GM19099 (cell line): ENCODE data around the gene ADAMTS2.

Experiments
- POLR2A ChIP-seq: IDR thresholded peaks from 3 replicates; pipeline ENCODE4 v1.6.1; 2011; ENCODE audit warnings: low read depth; ENCODE audit not compliant: insufficient read length; ENCODE audit errors: extremely low read depth

The ADAMTS2 gene

GRCh38 chr5:179316111-179316551 lies 29.1 kb downstream of the ADAMTS2 start:
- no peak for TF ChIP-seq POLR2A

GRCh38 chr5:179315356-179315890 lies 29.8 kb downstream of the ADAMTS2 start:
- TF ChIP-seq POLR2A, result no peak

DNA sequence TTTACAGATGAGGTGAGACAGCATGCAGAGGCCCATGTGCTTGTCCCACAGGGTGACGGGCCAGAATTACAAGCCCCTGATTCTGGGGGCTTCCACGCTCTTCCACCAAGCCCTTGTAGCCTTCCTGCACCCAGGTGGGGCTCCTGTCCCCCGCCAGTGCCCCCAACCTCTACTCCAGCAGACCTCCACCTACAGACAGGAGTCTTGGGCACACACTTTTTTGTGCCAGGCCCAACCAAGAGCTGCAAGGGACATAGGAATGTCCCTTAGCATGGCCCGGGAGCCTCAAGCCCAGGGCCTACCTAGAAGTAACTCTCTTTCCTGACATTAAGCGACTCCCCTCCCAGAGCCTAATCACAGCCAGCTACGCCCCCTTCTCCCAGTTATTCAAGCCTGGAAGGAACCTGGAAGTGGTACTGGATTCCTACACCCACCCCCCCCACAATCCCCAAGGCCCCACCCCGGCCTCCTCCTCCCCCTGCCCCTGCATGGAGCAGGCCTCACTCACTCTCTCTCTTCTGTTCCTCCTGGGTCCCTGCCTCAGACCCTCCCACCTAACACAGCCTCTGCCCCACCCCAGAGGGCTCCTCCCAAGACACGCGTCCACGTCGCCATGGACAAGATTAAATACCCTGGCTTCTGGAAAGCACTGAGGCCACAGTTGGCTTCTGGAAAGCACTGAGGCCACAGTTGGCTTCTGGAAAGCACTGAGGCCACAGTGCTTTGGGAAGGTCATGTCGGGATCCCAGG lies 30.5 kb downstream of the ADAMTS2 start:
- TF ChIP-seq POLR2A, result no peak

DNA sequence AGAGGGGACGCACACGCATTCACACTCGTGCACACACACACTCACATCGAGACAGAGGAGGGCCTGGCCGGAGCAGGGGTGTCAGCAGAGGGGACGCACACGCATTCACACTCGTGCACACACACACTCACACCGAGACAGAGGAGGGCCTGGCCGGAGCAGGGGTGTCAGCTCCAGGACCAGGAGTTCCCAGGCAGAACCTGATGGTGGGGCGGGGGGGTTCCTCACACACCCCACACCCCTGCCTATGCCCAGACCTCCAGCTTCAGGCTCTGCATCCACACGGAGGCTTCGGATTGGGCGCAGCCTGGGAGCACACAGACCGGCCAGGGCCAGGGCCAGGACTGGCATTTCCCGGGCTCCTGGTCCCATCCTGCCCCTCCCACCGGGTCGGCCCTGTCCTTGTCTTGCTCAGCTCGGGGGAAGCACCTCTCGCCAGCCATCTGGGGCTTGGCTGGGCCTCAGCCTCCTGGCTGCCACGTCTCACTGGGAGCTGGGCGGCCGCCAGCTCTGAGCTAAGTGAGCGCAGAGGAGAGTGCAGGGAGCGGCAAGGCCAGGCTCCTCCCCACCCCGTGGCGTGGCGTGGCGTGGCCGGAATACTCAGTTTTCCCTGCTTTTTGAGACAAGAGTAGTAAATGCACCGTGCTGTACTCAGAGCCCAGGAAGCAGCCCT lies 31.3 kb downstream of the ADAMTS2 start:
- no peak for TF ChIP-seq POLR2A

DNA sequence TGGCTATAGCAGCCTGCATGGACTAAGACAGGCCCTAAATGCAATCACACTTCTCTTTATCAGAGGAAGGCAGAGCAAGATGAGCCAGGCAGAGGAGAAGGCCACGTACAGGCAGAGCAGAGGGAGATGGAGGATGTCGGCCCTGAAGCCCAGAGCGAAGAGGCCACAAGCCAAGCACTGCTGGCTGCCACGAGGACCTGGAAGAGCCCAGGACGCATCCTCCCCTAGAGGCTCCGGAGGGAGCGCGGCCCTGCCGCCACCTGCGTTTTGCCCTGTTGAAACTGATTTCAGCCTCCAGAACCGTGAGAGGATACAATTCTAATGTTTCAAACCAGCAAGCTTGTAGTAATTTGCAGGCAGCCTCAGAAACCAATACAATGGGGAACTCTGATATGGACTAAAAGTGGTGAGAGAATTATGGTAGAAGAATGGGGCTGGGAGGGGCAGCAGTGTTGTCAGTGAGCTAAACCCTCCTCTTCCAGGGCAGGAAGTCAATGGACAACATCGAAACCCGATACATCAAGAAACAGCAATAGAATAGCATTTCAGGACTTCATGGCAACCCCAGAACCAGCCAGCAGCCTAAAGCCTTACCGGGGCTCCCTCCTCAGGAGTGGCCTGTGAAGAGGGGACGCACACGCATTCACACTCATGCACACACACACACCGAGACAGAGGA lies 32.6 kb downstream of the ADAMTS2 start:
- TF ChIP-seq POLR2A, result no peak

DNA sequence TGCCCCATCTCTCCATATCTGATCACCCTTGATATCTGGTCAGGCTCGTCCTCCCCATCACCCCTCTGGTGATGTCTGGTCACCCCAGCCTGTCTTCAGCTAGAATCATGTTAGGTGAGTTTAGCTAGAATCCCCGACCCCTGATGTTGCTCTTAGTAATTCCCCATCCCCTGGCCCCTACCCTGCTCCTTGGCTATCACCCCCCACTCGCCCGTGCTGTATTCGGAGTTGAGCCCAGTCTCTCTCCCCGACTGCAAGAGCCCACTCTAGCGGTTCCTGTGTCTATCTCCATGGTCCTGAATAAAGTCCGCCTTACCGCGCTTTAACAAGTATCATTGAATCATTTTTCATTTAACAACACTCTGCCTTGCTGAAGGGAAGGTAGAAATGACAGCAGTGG lies 33.7 kb downstream of the ADAMTS2 start:
- TF ChIP-seq POLR2A, result no peak

DNA sequence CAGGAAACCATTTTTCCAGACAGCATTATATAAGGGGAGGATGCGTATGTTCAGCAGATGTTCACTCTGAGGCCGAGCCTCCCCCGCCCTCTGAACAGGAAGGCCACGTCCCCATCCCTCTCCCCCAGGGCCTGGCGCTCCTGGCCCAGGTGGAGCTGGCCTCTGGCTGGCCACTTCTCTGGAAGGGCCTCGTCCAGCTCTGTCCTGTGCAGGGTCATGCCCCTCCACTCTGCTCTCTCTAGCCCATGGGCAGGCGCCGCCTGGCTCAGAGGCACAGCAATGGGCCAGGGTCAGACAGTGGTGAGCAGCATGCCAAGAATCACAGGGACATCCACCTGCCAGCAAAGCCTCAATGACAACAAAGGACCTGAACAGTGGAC lies 34.2 kb downstream of the ADAMTS2 start:
- TF ChIP-seq POLR2A, result no peak

GRCh38 chr5:179310439-179311090 lies 34.7 kb downstream of the ADAMTS2 start:
- TF ChIP-seq POLR2A, result no peak

- TF ChIP-seq POLR2A, result no peak
These were observed 35.4 kb downstream of the ADAMTS2 start for GRCh38 chr5:179309751-179310320.

- TF ChIP-seq POLR2A, result no peak
These were observed 35.9 kb downstream of the ADAMTS2 start for GRCh38 chr5:179309383-179309670.

DNA sequence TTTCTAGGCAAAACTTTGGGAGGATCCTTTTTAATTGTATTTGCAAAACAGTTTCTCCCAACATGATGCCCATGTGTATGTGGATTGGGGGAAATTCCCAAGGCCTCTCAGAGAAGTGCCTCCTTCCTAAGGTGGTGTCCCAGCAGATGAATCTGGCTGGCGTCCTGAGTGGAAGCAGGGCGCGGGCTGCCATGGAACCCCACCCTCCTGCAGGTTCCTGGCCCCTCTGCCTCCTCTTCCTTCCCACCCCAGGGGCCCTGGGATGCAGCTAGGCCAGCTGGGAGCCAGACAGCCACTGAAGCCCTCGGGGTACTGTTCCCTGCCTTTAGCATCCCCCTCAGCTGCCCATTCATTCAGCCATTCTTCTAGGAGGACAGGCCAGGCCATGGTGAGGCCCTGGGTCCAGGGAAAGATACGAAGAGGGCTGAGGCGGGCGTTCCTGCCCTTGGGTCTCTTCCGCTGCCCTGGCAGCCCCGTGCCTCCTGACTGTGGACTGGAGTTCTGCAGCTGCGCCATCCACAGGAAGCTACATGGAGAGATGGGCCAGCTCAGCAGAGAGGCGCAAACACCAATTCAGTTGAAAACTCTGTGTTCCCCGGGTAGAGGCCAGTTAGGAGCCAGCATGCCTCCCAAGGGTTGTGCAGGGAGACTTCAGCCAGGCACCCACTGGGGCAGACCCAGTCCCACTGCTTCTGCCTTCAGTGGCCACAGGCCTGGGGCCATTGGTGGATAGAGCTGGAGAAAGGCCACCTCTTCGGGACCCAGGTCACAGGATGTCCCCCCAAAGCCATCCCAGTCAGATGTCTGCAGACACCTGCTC lies 36.5 kb downstream of the ADAMTS2 start:
- no peak for TF ChIP-seq POLR2A

DNA sequence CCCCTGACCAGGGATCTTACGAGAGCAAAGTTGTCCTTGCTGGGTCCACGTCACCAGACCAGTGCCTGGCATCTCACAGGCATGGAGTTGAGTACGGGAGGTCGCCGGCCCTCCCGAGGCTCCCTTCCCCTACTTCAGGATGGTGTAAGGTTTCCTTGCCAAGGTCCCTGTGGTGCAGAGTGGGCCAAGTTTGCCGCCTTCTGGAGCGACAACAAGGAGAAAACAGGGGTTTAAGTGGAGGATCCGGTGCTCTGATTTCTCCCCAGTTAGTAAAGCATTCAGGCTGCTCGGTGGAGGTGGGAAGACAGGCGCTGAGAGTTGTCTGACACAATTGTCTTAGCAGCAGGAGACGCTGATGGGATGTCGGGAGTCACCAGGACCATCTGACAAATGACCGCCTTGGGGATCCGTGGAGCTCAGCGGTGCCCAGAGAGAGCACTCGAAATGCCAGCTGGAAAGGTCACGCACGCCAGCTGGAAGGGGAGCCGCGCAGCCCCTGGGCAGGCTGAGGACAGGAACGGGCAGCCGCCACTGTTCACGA lies 37.3 kb downstream of the ADAMTS2 start:
- no peak for TF ChIP-seq POLR2A

DNA sequence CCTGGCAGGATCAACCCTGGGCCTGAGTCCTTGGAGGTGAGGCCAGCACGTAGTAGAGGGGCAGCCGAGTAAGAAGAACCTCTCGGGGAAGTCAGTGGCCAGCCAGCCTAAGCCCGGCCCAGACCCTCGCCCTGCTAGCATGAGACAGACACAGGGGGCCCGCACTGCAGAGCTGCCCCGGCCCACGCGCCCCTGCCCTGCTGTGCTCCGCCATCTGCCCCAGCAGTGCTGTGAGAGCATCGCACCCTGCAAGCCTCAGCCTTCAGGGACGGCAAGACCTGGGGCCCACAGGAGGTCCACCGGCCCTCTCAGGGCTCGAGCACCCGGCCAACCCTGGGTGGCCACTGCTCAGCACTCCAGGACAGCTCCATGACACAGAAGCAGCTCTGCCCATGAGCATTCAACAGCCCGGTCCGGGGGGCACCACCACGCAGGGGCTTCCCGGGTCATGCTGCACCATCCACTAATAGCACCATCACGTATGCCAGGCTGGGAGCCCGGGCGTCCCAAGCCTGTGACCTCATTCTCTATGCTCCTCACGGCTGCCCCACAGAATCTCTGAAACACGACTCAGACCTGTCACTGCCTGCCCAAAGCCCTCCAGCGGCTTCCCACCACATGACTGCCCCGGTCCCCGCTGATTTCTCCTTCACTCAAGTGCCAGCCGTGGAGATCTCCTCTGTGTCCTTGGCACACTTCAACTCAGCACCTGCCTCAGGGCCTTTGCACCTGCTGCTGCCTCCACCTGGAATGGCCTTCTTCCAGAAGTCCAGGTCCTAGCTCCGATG lies 38.1 kb downstream of the ADAMTS2 start:
- TF ChIP-seq POLR2A, result no peak
